Cortex of kidney (tissue), 1 donor: ENCODE results near the gene FRMD3.

Experiments used
- DNase-seq: peaks from one replicate; lab custom pipeline; 2025; lab: John Stamatoyannopoulos, UW

FRMD3 gene

GRCh38 chr9:83432877-83433550 lies 105.2 kb downstream of the FRMD3 start:
- no peak for DNase-seq

GRCh38 chr9:83432104-83432627 lies 106.0 kb downstream of the FRMD3 start:
- no peak for DNase-seq

- no peak for DNase-seq
Measured at GRCh38 chr9:83431101-83432060, 106.8 kb downstream of the FRMD3 start.

- DNase-seq = no peak
Measured at GRCh38 chr9:83430681-83431080, 107.5 kb downstream of the FRMD3 start.

- no peak for DNase-seq
Measured at GRCh38 chr9:83429229-83429628, 109.0 kb downstream of the FRMD3 start.

- no peak for DNase-seq
Measured at GRCh38 chr9:83425240-83425639, 113.0 kb downstream of the FRMD3 start.

GRCh38 chr9:83424831-83425230 lies 113.4 kb downstream of the FRMD3 start:
- DNase-seq = no peak

GRCh38 chr9:83423815-83424707 lies 114.1 kb downstream of the FRMD3 start:
- DNase-seq = no peak

GRCh38 chr9:83422527-83422926 lies 115.7 kb downstream of the FRMD3 start:
- no peak for DNase-seq

GRCh38 chr9:83420486-83420885 lies 117.7 kb downstream of the FRMD3 start:
- no peak for DNase-seq

- DNase-seq = no peak
Measured at GRCh38 chr9:83419961-83420360, 118.2 kb downstream of the FRMD3 start.

GRCh38 chr9:83418283-83418682 lies 119.9 kb downstream of the FRMD3 start:
- DNase-seq = no peak

GRCh38 chr9:83413367-83413766 lies 124.8 kb downstream of the FRMD3 start:
- DNase-seq = no peak

- no peak for DNase-seq
Measured at GRCh38 chr9:83410701-83411100, 127.5 kb downstream of the FRMD3 start.

GRCh38 chr9:83406921-83407320 lies 131.3 kb downstream of the FRMD3 start:
- DNase-seq = no peak

- DNase-seq = no peak
Measured at GRCh38 chr9:83405759-83406158, 132.4 kb downstream of the FRMD3 start.

GRCh38 chr9:83403527-83404238 lies 134.5 kb downstream of the FRMD3 start:
- no peak for DNase-seq

- no peak for DNase-seq
Measured at GRCh38 chr9:83401328-83401900, 136.8 kb downstream of the FRMD3 start.

GRCh38 chr9:83396813-83397212 lies 141.4 kb downstream of the FRMD3 start:
- DNase-seq = no peak

- DNase-seq = no peak
Measured at GRCh38 chr9:83396342-83396741, 141.9 kb downstream of the FRMD3 start.

GRCh38 chr9:83392228-83392627 lies 146.0 kb downstream of the FRMD3 start:
- DNase-seq = no peak
